Stimulated activated CD4-positive, alpha-beta T cell treated with anti-CD3 and anti-CD28 coated beads, TNF-alpha, amount 100 ng/mL, for 4 hours (primary cell): Measurements from ENCODE around the gene FBXO30.
A peak's percentile ranks its signal among the peaks of the same experiment; 100 is the strongest.

Experiments used
- DNase-seq, 3 experiments: peaks; one replicate each; pipeline ENCODE4 v3.0.0-alpha.2; 2020; ENCODE audit warnings: low read depth in 3 of 3

FBXO30 gene

GRCh38 chr6:145814501-145815308, at the start of gene FBXO30:
FBXO30 (minus strand) TSS chr6:145814795; CDS start chr6:145806405, 8,390 bp downstream.
- DNase-seq, result peak; percentile 69 to 82 (median 77)

GRCh38 chr6:145863988-145864616, 49.5 kb upstream of the FBXO30 start:
- no peak for DNase-seq

- no peak for DNase-seq
These were observed 48.8 kb upstream of the FBXO30 start for GRCh38 chr6:145863366-145863765.

GRCh38 chr6:145860562-145860961, 46.0 kb upstream of the FBXO30 start:
- DNase-seq, result no peak

DNA sequence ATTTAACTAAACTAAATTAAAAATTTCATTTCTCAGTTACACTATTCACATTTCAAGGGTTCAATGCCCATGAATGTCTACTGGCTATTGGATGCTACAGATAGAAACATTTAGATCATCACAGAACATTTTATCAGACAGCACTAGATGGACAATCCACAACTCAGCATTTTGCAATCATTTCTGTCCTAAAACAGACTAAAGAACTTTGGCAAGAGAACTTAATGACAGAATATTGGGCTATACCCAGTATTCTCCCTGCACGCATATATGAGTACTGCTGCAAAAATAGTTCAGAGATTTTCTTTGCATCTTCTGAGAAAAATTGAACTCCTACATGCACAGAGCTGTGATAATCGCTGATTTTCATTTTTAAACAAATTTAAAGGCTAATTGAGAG, 36.1 kb upstream of the FBXO30 start:
- no peak for DNase-seq

- DNase-seq, result no peak
These were observed 33.9 kb upstream of the FBXO30 start for GRCh38 chr6:145848541-145848940.

GRCh38 chr6:145845557-145845956, 31.0 kb upstream of the FBXO30 start:
- DNase-seq, result no peak

DNA sequence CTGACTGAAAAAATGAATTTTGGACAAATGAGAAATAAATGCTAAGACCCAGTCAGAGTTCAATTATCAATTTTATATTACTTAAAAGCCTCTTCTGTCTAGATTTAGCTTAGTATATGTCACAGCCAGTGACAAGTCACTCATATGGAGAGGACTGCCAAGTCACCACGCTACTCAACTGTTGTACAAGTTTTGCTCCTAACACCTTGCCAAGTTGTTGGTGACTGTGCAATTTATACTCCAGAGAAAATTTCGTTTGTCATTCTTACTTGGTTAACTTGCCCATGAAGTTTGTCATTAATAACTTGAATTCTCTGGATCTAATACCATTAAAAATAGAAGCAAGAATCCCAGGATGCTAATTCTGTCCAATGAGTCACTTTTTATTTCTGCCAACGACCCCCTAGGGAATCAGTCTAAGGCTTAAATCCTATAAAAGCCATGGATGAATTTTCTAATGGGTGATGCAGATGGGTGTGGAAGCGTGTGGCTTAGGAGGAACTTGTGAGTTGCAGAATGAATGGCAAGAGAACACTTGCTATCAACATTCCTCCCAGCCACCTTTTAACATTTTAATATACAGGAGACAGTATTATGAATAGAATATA, 30.4 kb upstream of the FBXO30 start:
- no peak for DNase-seq

GRCh38 chr6:145842693-145843546, 28.3 kb upstream of the FBXO30 start:
- no peak for DNase-seq

GRCh38 chr6:145841668-145842067, 27.1 kb upstream of the FBXO30 start:
- no peak for DNase-seq

DNA sequence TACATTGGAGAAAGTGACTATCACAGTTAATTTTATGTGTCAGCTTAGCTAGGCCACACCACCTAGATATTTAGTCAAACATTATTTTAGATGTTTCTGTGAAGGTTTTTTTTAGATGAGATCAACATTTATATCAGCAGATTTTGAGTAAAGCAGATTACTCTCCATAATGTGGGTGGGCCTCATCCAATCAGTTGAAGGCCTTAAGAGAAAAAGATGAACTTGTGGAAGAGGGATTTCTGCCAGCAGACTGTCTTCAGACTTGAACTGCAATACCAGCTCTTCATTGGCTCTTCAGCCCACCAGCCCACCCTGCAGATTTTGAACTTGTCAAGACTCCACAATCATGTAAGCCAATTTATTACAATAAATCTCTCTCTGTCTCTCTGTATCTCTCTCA, 25.1 kb upstream of the FBXO30 start:
- no peak for DNase-seq

DNA sequence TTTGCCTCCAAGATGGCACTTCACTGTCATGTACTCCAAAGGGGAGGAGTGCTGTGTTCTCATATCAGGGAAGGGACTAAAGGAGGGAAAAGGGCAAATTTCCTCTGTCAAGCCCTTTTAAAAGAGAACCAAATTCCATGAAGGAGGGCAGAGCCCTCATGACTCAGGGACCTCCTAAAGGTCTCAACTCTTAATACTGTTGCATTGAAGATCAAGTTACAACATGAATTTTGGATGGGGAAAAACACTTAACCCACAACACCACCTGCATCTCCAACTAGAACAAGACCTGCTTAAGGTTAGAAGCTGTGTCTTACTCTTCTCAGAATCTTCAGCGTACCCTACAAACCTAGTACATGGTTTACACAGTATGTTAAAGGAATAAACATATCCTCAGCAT, 23.7 kb upstream of the FBXO30 start:
- no peak for DNase-seq

GRCh38 chr6:145836772-145837171, 22.2 kb upstream of the FBXO30 start:
- no peak for DNase-seq

DNA sequence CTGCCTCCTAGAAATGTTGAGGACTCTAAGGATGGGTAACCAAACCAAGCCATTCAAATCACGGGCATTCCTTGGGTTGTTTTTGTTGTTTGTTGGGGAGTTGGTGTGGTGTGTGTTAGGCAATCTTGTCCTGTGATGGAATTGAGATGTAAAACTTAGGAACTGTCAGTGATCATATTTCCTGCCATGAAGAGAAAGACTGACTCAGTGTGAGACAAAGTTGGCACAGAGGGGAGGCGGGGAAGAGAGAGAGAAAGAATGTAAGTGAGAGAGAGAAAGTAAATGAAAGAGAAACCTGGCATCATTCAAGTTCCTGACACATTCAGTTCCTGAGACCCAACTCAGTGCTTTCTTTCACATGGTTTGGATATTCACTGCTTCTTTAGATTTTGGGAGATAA, 21.6 kb upstream of the FBXO30 start:
- no peak for DNase-seq

- no peak for DNase-seq
These were observed 16.0 kb upstream of the FBXO30 start for GRCh38 chr6:145830612-145831011.

GRCh38 chr6:145829950-145830349, 15.4 kb upstream of the FBXO30 start:
- no peak for DNase-seq

DNA sequence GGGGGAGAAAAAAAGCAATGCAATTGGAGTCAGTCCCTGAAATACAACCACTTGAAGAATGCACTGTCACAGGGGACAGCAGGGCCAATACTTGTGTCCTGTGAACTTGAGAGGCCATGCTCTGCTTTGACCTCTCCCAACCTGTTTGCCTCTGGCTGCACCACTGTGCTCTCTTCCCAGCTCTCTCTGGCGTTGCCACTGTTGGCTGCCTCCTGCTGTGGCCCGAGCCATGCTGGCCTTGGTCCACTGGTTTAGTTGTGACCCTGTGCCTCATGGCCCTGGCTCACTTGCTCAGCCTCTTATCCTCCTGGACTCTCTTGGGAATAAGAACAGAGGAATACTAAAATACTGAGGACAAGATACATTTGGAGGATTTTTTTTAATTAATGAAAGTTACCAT, 14.5 kb upstream of the FBXO30 start:
- no peak for DNase-seq

GRCh38 chr6:145824344-145824743, 9.7 kb upstream of the FBXO30 start:
- DNase-seq, result no peak

- DNase-seq, result no peak
These were observed 8.8 kb upstream of the FBXO30 start for GRCh38 chr6:145823328-145823944.

- DNase-seq, result no peak
These were observed 7.9 kb upstream of the FBXO30 start for GRCh38 chr6:145822456-145822855.

DNA sequence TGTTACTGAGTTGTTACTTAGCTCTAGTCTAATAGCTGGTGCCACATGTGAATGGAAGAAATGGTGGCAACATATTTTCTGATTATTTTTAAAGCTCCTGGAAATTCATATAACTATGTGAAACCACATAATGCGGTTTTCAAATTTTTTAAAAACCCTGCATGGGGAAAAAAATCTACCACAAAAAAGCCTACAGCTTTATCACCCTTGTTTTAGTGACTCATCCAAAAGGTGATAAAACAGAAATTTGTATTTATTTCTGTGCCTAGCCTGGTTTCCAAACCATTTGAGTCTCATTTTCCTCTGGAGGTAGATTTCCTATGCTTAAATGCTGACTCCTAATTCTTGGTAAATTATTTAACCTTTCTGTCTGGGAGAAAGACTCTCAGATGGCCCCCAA, 5.4 kb upstream of the FBXO30 start:
- DNase-seq, result no peak

DNA sequence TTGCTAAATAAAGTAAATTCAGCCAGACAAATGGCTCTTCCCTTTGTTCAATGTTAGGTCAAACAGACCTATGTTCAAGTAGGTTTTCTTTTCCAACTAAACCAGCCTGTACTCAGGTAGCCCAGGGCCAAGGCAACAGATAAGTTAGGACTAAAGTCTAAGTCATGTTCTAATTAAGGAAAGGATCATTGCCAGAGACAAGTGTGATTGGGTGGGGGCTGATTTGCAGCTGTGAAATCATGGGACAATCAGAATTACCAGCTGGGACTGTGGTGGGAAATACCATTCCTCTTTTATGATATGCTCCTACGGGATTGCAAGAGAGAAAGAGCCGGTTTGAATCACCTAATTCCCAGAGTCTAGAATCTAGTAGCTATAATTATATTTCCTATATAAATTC, 4.2 kb upstream of the FBXO30 start:
- DNase-seq, result no peak
